Loucy (cell line): Measurements from ENCODE around the gene APOC3.

ENCODE experiments used
- H2AFZ ChIP-seq: fragments of 200-600 bp; sonication (generic); 2 replicates; pipeline ENCODE4 v1.6.0; 2016; ENCODE audit warnings: antibody characterized with exemption, mild to moderate bottlenecking, low read length, moderate library complexity
- H3F3A ChIP-seq: fragments of 200-600 bp; 2 replicates; pipeline ENCODE4 v1.6.0; 2016; ENCODE audit warnings: antibody characterized with exemption, low read depth, mild to moderate bottlenecking
- H3K27me3 ChIP-seq: fragments of 200-600 bp; sonication (generic); 2 replicates; pipeline ENCODE4 v1.6.1; 2014; ENCODE audit warnings: low read length, mild to moderate bottlenecking; ENCODE audit not compliant: insufficient read depth, poor library complexity, severe bottlenecking
- H3K36me3 ChIP-seq: fragments of 200-600 bp; sonication (generic); 2 replicates; pipeline ENCODE4 v1.6.1; 2016; ENCODE audit warnings: low read length; ENCODE audit not compliant: insufficient read depth
- H3K4me1 ChIP-seq: fragments of 200-600 bp; sonication (generic); 2 replicates; pipeline ENCODE4 v1.5.1; 2014; ENCODE audit warnings: low read length, mild to moderate bottlenecking; ENCODE audit not compliant: insufficient read depth, poor library complexity, severe bottlenecking
- H3K4me2 ChIP-seq: fragments of 200-600 bp; sonication (generic); 2 replicates; pipeline ENCODE4 v1.6.0; 2014; ENCODE audit warnings: antibody characterized with exemption, low read length, low read depth, mild to moderate bottlenecking; ENCODE audit not compliant: poor library complexity, severe bottlenecking
- H3K4me3 ChIP-seq: fragments of 200-600 bp; sonication (generic); 2 replicates; pipeline ENCODE4 v1.5.1; 2014; ENCODE audit warnings: low read length, mild to moderate bottlenecking, mixed read lengths; ENCODE audit not compliant: poor library complexity, severe bottlenecking
- H3K79me2 ChIP-seq: fragments of 200-600 bp; sonication (generic); 2 replicates; pipeline ENCODE4 v1.6.1; 2014; ENCODE audit warnings: low read length; ENCODE audit not compliant: insufficient read depth
- H3K9ac ChIP-seq: fragments of 200-600 bp; sonication (generic); 2 replicates; pipeline ENCODE4 v1.6.0; 2014; ENCODE audit warnings: mild to moderate bottlenecking, low read depth, low read length, moderate library complexity; ENCODE audit not compliant: poor library complexity, severe bottlenecking
- H3K9me2 ChIP-seq: fragments of 200-600 bp; sonication (generic); replicated peaks from 2 replicates; pipeline ENCODE4 v1.6.1; 2016; ENCODE audit warnings: low read depth, low read length, mixed read lengths
- H3K9me3 ChIP-seq: fragments of 200-600 bp; sonication (generic); 2 replicates; pipeline ENCODE4 v1.6.1; 2014; ENCODE audit warnings: mild to moderate bottlenecking, antibody characterized with exemption, low read length, low read depth; ENCODE audit not compliant: insufficient read depth
- H4K20me1 ChIP-seq: fragments of 200-600 bp; sonication (generic); 2 replicates; pipeline ENCODE4 v1.6.0; 2014; ENCODE audit warnings: antibody characterized with exemption, low read length, mild to moderate bottlenecking; ENCODE audit not compliant: insufficient read depth, poor library complexity, severe bottlenecking
- EZH2phosphoT487 ChIP-seq: fragments of 200-600 bp; IDR thresholded peaks from 2 replicates; pipeline ENCODE4 v1.6.1; 2018; ENCODE audit warnings: antibody characterized with exemption, mild to moderate bottlenecking, moderate library complexity, borderline replicate concordance
- TF ChIP-seq, protein P1 (sequence below): fragments of 200-600 bp; sonication (generic); conservative IDR thresholded peaks from 2 replicates; pipeline ENCODE4 v1.5.1; 2014; ENCODE audit warnings: mild to moderate bottlenecking, antibody characterized with exemption, low read length

APOC3 gene

DNA sequence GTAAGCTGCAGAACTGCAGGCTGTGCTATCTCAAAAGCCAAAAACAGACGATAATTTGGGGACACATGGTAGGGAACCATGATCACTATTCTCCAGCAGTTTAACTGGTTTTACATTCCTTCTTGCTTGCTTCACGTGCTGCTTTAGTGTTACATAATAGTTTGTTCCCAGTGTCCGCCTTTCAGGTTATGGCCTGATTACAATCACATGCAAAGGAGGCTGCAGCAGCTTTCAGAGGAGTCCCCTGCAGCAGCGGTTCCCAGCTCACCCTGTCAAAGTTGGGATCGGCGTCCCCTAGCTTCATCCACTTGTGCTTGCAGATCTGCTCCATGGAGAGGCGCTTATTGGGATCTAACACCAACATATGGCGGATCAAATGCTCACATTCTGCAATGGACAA is 46.9 kb downstream of the APOC3 start:
- peak overlapping the region; percentile 45 for H3K4me2 ChIP-seq
- TF ChIP-seq, protein P1, sequence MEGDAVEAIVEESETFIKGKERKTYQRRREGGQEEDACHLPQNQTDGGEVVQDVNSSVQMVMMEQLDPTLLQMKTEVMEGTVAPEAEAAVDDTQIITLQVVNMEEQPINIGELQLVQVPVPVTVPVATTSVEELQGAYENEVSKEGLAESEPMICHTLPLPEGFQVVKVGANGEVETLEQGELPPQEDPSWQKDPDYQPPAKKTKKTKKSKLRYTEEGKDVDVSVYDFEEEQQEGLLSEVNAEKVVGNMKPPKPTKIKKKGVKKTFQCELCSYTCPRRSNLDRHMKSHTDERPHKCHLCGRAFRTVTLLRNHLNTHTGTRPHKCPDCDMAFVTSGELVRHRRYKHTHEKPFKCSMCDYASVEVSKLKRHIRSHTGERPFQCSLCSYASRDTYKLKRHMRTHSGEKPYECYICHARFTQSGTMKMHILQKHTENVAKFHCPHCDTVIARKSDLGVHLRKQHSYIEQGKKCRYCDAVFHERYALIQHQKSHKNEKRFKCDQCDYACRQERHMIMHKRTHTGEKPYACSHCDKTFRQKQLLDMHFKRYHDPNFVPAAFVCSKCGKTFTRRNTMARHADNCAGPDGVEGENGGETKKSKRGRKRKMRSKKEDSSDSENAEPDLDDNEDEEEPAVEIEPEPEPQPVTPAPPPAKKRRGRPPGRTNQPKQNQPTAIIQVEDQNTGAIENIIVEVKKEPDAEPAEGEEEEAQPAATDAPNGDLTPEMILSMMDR: no peak; the same call in 1 of the 2 replicates
- no peak for TF ChIP-seq EZH2phosphoT487

GRCh38 chr11:116879800-116880625 is 50.3 kb downstream of the APOC3 start:
- Histone ChIP-seq H3K4me3 (no peak overlapping the region), H3K36me3 (peaks cover 3% of the 10 kb centered on the region; the same call in 1 of the 2 replicates), H3K9ac (no peak overlapping the region), H3K4me2 (no peak overlapping the region), H3K79me2 (no peaks in the 10 kb centered on the region), H3K4me1 (peaks cover 40% of the 10 kb centered on the region), H2AFZ (no peak overlapping the region), H3K27me3 (no peaks in the 10 kb centered on the region), H3K9me2 (no peaks in the 10 kb centered on the region), H3K9me3 (no peaks in the 10 kb centered on the region), H4K20me1 (no peaks in the 10 kb centered on the region), H3F3A (no peaks in the 10 kb centered on the region)
- TF ChIP-seq, protein P1: peak; percentile 84
- no peak for TF ChIP-seq EZH2phosphoT487

More for the DNA sequence above, 46.9 kb downstream of the APOC3 start:
- H4K20me1 ChIP-seq: no peaks in the 10 kb centered on the region
- peaks cover 55% of the 10 kb centered on the region for H3K4me1 ChIP-seq
- peak overlapping the region; percentile 15 for H3K4me3 ChIP-seq
- H3K9me3 ChIP-seq: no peaks in the 10 kb centered on the region
- H2AFZ ChIP-seq: no peak overlapping the region
- H3K9me2 ChIP-seq: no peaks in the 10 kb centered on the region
- H3K27me3 ChIP-seq: no peaks in the 10 kb centered on the region
- H3K9ac ChIP-seq: peak overlapping the region; percentile 41
- H3F3A ChIP-seq: no peaks in the 10 kb centered on the region
- H3K36me3 ChIP-seq: peaks cover 29% of the 10 kb centered on the region; the same call in 1 of the 2 replicates
- no peaks in the 10 kb centered on the region for H3K79me2 ChIP-seq

- peaks cover 34% of the 10 kb centered on the region for H3K4me1 ChIP-seq
- no peak overlapping the region for H3K9ac ChIP-seq
- no peaks in the 10 kb centered on the region for H4K20me1 ChIP-seq
- no peaks in the 10 kb centered on the region; the same call in 1 of the 2 replicates for H3K36me3 ChIP-seq
- no peak overlapping the region for H3K4me2 ChIP-seq
- H3K9me2 ChIP-seq: no peaks in the 10 kb centered on the region
- no peak for TF ChIP-seq EZH2phosphoT487
- TF ChIP-seq, protein P1: no peak
- no peak overlapping the region for H2AFZ ChIP-seq
- no peaks in the 10 kb centered on the region for H3K79me2 ChIP-seq
- no peaks in the 10 kb centered on the region for H3K27me3 ChIP-seq
- H3F3A ChIP-seq: no peaks in the 10 kb centered on the region
- H3K4me3 ChIP-seq: no peak overlapping the region
- H3K9me3 ChIP-seq: no peaks in the 10 kb centered on the region
Measured at GRCh38 chr11:116881143-116881542, 51.4 kb downstream of the APOC3 start.
